ENCODE results near the gene LILRA6.

DNA sequence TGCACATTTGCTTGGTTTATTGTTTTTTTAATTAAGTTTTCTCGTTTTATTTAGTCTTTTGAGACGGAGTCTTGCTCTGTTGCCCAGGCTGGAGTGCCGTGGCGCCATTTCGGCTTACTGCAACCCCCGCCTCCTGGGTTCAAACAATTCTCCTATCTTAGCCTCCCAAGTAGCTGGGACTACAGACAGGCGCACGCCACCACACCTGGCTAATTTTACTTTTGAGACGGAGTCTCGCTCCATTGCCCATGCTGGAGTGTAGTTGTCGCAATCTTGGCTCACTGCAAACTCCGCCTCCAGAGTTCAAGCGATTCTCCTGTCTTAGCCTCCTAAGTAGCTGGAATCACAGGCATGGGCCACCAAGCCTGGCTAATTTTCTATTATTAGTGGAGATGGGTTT lies 40.6 kb downstream of the LILRA6 start:
- TF ChIP-seq, protein P1, sequence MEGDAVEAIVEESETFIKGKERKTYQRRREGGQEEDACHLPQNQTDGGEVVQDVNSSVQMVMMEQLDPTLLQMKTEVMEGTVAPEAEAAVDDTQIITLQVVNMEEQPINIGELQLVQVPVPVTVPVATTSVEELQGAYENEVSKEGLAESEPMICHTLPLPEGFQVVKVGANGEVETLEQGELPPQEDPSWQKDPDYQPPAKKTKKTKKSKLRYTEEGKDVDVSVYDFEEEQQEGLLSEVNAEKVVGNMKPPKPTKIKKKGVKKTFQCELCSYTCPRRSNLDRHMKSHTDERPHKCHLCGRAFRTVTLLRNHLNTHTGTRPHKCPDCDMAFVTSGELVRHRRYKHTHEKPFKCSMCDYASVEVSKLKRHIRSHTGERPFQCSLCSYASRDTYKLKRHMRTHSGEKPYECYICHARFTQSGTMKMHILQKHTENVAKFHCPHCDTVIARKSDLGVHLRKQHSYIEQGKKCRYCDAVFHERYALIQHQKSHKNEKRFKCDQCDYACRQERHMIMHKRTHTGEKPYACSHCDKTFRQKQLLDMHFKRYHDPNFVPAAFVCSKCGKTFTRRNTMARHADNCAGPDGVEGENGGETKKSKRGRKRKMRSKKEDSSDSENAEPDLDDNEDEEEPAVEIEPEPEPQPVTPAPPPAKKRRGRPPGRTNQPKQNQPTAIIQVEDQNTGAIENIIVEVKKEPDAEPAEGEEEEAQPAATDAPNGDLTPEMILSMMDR (IDR thresholded peaks at IDR 0.05) = no peak
- TF ChIP-seq POLR2A (IDR thresholded peaks at IDR 0.05) (no peak), POLR2AphosphoS5 (IDR thresholded peaks at IDR 0.05; ENCODE audit: insufficient read depth in 1 of 2, low read depth in 1 of 2) (no peak)

All from vagina (tissue), 2 donors.